ENCODE results near the gene CCDC74B. TPM values are rescaled to one million over a fixed set of nuclear protein-coding genes. Genes with fewer than 3 reads are reported as not detected.

The CCDC74B gene
- total and polyA plus RNA-seq, 2 of the 8 experiments (the other 6 are each of a cell fraction or from before 2014, with no cell fraction given): 6.4 to 6.7 TPM

GRCh38 chr2:130150181-130151144 is 5.6 kb upstream of the CCDC74B start:
- H2BK20ac ChIP-seq (ENCODE audit: low read length): no peak overlapping the region
- no peaks in the 10 kb centered on the region for H3K79me2 ChIP-seq (ENCODE audit: control insufficient read depth in 1 of 2, insufficient read depth in 2 of 2, low read length in 2 of 2)
- no peak overlapping the region for H3K4me2 ChIP-seq (ENCODE audit: insufficient read depth in 1 of 2, low read depth in 2 of 2, low read length in 2 of 2)
- H3K14ac ChIP-seq (ENCODE audit: insufficient read length): no peak overlapping the region
- H3K18ac ChIP-seq (ENCODE audit: extremely low read depth, low read length): no peak overlapping the region
- H2AFZ ChIP-seq (ENCODE audit: low read length): no peak overlapping the region
- H3K4me3 ChIP-seq (ENCODE audit: extremely low read depth in 1 of 4, insufficient read depth in 2 of 4, low read depth in 3 of 4, low read length in 4 of 4): no peak overlapping the region
- H3K56ac ChIP-seq (replicated peaks; ENCODE audit: insufficient read length, low read depth, low read length): no peak overlapping the region
- H2BK120ac ChIP-seq (replicated peaks; ENCODE audit: low read depth, low read length): no peak overlapping the region
- no peak overlapping the region for H2BK5ac ChIP-seq (ENCODE audit: low read depth, low read length)
- DNase-seq (ENCODE audit: low read depth in 1 of 2, low spot score in 2 of 2): peak in 1 of 2 experiments; percentile 50
- ChIA-PET CTCF (ENCODE audit: partially characterized antibody) (no interaction called here), POLR2A (ENCODE audit: partially characterized antibody) (interaction anchor here (1.0 to 1.2 kb wide), 2 partner anchors 19 to 27 kb away, joined by 3 to 4 read pairs; no protein-coding TSS in a partner anchor)
- no peak overlapping the region for H3K27ac ChIP-seq (ENCODE audit: low read depth, low read length)
- no peak overlapping the region for H2BK15ac ChIP-seq (ENCODE audit: low read length)
- no peak for FAIRE-seq
- H3K27me3 ChIP-seq (replicated peaks in 1 of 4; ENCODE audit: control insufficient read depth in 3 of 4, extremely low read depth in 1 of 4, insufficient read depth in 3 of 4, low read length in 3 of 4): no peaks in the 10 kb centered on the region
- no peaks in the 10 kb centered on the region for H3K23me2 ChIP-seq (ENCODE audit: low read depth, low read length)
- no peaks in the 10 kb centered on the region for H4K20me1 ChIP-seq (replicated peaks in 1 of 2; ENCODE audit: control insufficient read depth in 1 of 2, insufficient read depth in 2 of 2, low read length in 2 of 2)
- H2BK12ac ChIP-seq (ENCODE audit: low read depth, low read length): no peak overlapping the region
- H3K9me3 ChIP-seq (ENCODE audit: insufficient read depth in 2 of 2, low read depth in 1 of 2, low read length in 1 of 2): no peaks in the 10 kb centered on the region
- no peak overlapping the region for H4K8ac ChIP-seq (ENCODE audit: extremely low read depth, insufficient read depth, low read length)
- no peak overlapping the region for H3K4ac ChIP-seq (replicated peaks; ENCODE audit: insufficient read length, low read depth, low read length)
- no peak overlapping the region for H3K9ac ChIP-seq (replicated peaks in 1 of 4; ENCODE audit: extremely low read depth in 1 of 4, low read depth in 3 of 4, low read length in 3 of 4)
- H3K23ac ChIP-seq (ENCODE audit: insufficient read length): no peak overlapping the region
- no peaks in the 10 kb centered on the region for H3K4me1 ChIP-seq (replicated peaks in 1 of 4; ENCODE audit: control insufficient read depth in 3 of 4, insufficient read depth in 4 of 4, low read length in 3 of 4)
- H2AK5ac ChIP-seq (ENCODE audit: low read depth, low read length): no peak overlapping the region
- H4K5ac ChIP-seq (ENCODE audit: insufficient read length, low read depth, low read length): no peak overlapping the region
- H3K36me3 ChIP-seq (ENCODE audit: control insufficient read depth in 2 of 4, insufficient read depth in 4 of 4, low read length in 3 of 4): peaks cover 3 to 32% (median 14%) of the 10 kb centered on the region in 4 experiments; a peak in 5 of 8 replicates
- H3K79me1 ChIP-seq (ENCODE audit: low read depth, low read length): no peaks in the 10 kb centered on the region
- WGBS, 2 experiments (ENCODE audit: extremely low coverage in 1 of 2, insufficient coverage in 1 of 2, insufficient read length in 1 of 2, insufficient replicate concordance in 2 of 2, low coverage in 1 of 2, low lambda C conversion rate in 2 of 2, missing lambda C conversion rate in 1 of 2): 89% methylated on average over 22 of the region's 23 CpGs; no CpG with 5 or more reads in 1 of the 2 experiments
- no peak overlapping the region for H4K91ac ChIP-seq (replicated peaks; ENCODE audit: insufficient read length, low read length)
- TF ChIP-seq SRF (IDR thresholded peaks at IDR 0.05; ENCODE audit: low read depth, low read length) (no peak), ATF3 (IDR thresholded peaks at IDR 0.05; ENCODE audit: insufficient read depth, low read depth, low read length) (no peak), SP1 (IDR thresholded peaks at IDR 0.05; ENCODE audit: low read depth, low read length) (no peak), BRCA1 (IDR thresholded peaks at IDR 0.05; ENCODE audit: low read depth, low read length) (no peak), TEAD4 (IDR thresholded peaks at IDR 0.05; ENCODE audit: low read depth, low read length) (no peak)

All from H1 (cell line).